Endothelial cell (in vitro differentiated cells): ENCODE measurements around the gene AQP6. TPM values are rescaled to one million over a fixed set of nuclear protein-coding genes. Genes with fewer than 3 reads are reported as not detected.

Source experiments
- DNase-seq: peaks from one replicate; pipeline ENCODE4 v3.0.0; 2021; ENCODE audit warnings: low spot score
- H3K27ac Mint-ChIP-seq: one replicate; pipeline ENCODE4 v1.8.0; 2021; ENCODE audit warnings: mixed read lengths, inconsistent platforms; ENCODE audit not compliant: unreplicated experiment
- H3K27me3 Mint-ChIP-seq: one replicate; pipeline ENCODE4 v1.8.0; 2021; ENCODE audit warnings: mild to moderate bottlenecking, moderate library complexity, mixed read lengths, inconsistent platforms; ENCODE audit not compliant: unreplicated experiment
- H3K36me3 Mint-ChIP-seq: one replicate; pipeline ENCODE4 v1.8.0; 2021; ENCODE audit warnings: mild to moderate bottlenecking, low read depth, mixed read lengths, inconsistent platforms; ENCODE audit not compliant: unreplicated experiment
- H3K4me1 Mint-ChIP-seq: one replicate; pipeline ENCODE4 v1.8.0; 2021; ENCODE audit warnings: mild to moderate bottlenecking, mixed read lengths, inconsistent platforms; ENCODE audit not compliant: unreplicated experiment
- H3K4me3 Mint-ChIP-seq: one replicate; pipeline ENCODE4 v1.8.0; 2021; ENCODE audit warnings: mild to moderate bottlenecking, mixed read lengths, inconsistent platforms; ENCODE audit not compliant: unreplicated experiment
- H3K9me3 Mint-ChIP-seq: one replicate; pipeline ENCODE4 v1.8.0; 2021; ENCODE audit warnings: mixed read lengths, inconsistent platforms; ENCODE audit not compliant: unreplicated experiment
- CTCF ChIP-seq: fragments of 200-600 bp; sonication (generic); IDR thresholded peaks from one replicate; pipeline ENCODE4 v1.5.0; 2021; ENCODE audit warnings: antibody characterized with exemption; ENCODE audit not compliant: unreplicated experiment
- total RNA-seq: library from RNA; stranded (reverse); fragmentation: NEBNext Ultra II Directional; extraction: Animal tissue kit (Norgen Biotek cat#: 25700); gene quantifications from one replicate; pipeline ENCODE4 v1.2.1, GENCODE V29; 2021; ENCODE audit not compliant: unreplicated experiment

The AQP6 gene
- total RNA-seq, 1 donor from 2014 or later, result not detected

DNA sequence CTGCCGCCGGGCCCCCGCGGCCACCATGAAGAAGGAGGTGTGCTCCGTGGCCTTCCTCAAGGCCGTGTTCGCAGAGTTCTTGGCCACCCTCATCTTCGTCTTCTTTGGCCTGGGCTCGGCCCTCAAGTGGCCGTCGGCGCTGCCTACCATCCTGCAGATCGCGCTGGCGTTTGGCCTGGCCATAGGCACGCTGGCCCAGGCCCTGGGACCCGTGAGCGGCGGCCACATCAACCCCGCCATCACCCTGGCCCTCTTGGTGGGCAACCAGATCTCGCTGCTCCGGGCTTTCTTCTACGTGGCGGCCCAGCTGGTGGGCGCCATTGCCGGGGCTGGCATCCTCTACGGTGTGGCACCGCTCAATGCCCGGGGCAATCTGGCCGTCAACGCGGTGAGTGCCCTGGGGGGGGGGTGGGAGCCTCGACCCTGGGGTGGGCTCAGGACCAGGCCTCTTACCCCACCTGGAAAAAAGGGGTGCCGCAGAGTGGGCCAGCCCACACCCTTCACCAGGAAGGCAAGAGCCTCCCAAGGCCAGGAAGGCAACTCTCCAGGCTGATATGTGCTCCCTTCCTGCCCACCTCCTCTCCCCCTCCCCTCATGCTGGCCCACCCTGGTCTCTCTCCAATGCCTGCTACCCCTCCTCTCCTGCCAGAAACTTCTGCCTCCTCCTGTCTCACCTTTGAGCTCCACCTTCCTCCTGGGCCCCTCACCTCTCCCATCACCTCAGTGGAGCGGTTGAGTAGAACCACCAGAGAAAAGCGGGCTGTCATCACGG is 10.6 kb upstream of the AQP6 start:
- no peak overlapping the region for H3K4me3 Mint-ChIP-seq
- H3K27ac Mint-ChIP-seq, result no peak overlapping the region
- peaks cover 19% of the 10 kb centered on the region for H3K4me1 Mint-ChIP-seq
- no peaks in the 10 kb centered on the region for H3K9me3 Mint-ChIP-seq
- H3K27me3 Mint-ChIP-seq, result peaks cover 29% of the 10 kb centered on the region
- peaks cover 7% of the 10 kb centered on the region for H3K36me3 Mint-ChIP-seq
- DNase-seq, result no peak
- no peak for TF ChIP-seq CTCF

DNA sequence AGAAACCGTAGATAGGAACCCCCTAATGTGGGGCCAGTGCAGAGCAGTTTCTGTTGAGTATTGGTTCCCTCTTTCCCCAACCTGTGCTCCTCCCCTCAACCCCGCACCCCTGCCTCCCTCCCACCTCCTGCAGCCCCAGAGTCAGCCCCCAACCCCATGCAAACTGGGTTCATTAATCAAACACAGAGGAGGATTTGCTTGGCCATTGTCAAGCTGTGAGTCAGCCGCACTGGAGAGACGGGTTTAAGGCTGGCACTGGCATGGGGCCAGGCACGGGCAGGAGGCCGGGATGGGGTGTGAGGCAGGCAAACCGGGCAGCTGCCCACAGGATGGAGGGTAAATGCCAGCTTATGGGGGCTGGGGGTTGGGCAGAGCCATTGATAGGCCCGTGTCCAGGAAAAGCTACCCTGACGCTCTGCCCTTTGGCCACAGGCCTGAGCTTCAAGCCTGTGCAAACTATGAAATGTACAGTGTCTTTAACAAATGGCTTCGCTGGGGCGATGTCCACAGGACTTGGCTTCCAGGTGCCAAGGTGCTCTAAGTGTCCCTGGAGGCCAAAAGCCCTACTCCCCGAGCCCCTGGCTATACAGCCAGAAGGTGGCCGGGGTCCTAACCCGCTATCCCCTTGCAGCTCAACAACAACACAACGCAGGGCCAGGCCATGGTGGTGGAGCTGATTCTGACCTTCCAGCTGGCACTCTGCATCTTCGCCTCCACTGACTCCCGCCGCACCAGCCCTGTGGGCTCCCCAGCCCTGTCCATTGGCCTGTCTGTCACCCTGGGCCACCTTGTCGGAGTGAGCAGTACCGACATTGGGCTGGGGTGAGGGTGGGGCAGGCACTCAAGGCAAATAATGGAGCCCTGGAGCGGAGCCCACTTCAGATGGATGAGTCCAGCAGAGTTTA is 9.6 kb upstream of the AQP6 start:
- TF ChIP-seq CTCF, result no peak
- Mint-ChIP-seq H3K27me3 (peaks cover 27% of the 10 kb centered on the region), H3K36me3 (peaks cover 7% of the 10 kb centered on the region), H3K4me1 (peaks cover 19% of the 10 kb centered on the region), H3K4me3 (no peak overlapping the region), H3K27ac (no peak overlapping the region), H3K9me3 (no peaks in the 10 kb centered on the region)
- DNase-seq, result no peak

DNA sequence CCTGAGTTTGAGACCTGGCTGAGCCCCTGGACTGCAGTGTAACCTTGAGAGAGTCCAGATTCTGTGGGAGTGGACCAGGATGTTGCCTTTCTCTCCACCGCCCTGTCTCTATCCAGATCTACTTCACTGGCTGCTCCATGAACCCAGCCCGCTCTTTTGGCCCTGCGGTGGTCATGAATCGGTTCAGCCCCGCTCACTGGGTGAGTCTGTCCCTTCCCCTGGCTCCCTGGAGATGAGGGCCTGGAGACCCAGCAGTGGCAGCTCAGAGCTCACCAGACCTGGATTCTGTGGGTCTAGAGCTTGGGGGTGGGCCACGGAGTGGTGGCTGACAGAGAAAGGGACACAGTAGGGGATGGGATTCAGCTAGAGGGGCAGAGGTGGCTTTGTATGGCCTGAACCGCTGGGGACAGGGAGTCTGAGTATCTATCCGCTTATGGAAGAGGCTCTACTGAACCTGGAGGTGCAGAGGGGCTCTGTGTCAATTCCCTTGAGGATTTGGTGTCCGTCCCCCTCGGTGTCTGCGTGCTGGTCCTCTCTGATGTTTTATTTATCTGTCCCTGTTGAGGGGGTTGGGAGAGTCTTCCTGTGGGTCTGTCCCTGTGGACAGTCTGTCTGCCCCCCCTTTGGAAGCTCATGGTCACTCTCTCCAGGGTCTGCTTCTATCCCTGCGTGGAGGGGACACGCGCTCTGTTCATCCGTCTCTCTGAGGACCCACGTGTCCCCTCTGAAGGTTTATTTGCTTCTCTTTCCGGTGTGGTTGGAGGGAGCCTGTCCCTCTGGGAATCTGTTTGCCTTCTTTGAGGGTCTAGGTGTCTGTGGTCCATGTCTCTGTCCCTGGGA is 8.6 kb upstream of the AQP6 start:
- peak overlapping the region; percentile 17 for H3K27ac Mint-ChIP-seq
- H3K4me3 Mint-ChIP-seq, result peak overlapping the region; percentile 10
- H3K27me3 Mint-ChIP-seq, result peaks cover 25% of the 10 kb centered on the region
- H3K9me3 Mint-ChIP-seq, result no peaks in the 10 kb centered on the region
- TF ChIP-seq CTCF, result no peak
- peaks cover 7% of the 10 kb centered on the region for H3K36me3 Mint-ChIP-seq
- DNase-seq, result no peak
- peaks cover 14% of the 10 kb centered on the region for H3K4me1 Mint-ChIP-seq

DNA sequence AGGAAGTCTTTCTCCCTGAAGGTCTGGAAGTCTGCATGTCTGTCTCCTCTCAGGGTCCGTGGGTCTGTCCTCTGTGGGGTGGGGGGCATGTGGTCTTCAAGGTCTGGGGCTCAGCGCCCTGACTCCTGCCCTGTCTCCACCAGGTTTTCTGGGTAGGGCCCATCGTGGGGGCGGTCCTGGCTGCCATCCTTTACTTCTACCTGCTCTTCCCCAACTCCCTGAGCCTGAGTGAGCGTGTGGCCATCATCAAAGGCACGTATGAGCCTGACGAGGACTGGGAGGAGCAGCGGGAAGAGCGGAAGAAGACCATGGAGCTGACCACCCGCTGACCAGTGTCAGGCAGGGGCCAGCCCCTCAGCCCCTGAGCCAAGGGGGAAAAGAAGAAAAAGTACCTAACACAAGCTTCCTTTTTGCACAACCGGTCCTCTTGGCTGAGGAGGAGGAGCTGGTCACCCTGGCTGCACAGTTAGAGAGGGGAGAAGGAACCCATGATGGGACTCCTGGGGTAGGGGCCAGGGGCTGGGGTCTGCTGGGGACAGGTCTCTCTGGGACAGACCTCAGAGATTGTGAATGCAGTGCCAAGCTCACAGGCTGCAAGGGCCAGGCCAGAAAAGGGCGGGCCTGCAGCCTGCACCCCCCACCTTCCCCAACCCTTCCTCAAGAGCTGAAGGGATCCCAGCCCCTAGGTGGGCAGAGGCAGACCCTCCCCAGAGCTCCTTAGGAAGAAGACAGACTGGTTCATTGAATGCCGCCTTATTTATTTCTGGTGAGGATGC is 7.7 kb upstream of the AQP6 start:
- peaks cover 25% of the 10 kb centered on the region for H3K27me3 Mint-ChIP-seq
- peak overlapping the region; percentile 17 for H3K27ac Mint-ChIP-seq

More for the DNA sequence above, 7.7 kb upstream of the AQP6 start:
- peaks cover 8% of the 10 kb centered on the region for H3K4me1 Mint-ChIP-seq
- peaks cover 7% of the 10 kb centered on the region for H3K36me3 Mint-ChIP-seq
- no peaks in the 10 kb centered on the region for H3K9me3 Mint-ChIP-seq
- no peak for TF ChIP-seq CTCF
- H3K4me3 Mint-ChIP-seq, result no peak overlapping the region
- no peak for DNase-seq
